IPS-11a (cell line): ENCODE measurements around the gene HRK.

ENCODE experiments used
- H3K4me3 ChIP-seq: one replicate; pipeline ENCODE4 v1.5.1; 2013; ENCODE audit warnings: low read depth, low read length, control low read depth

The HRK gene

DNA sequence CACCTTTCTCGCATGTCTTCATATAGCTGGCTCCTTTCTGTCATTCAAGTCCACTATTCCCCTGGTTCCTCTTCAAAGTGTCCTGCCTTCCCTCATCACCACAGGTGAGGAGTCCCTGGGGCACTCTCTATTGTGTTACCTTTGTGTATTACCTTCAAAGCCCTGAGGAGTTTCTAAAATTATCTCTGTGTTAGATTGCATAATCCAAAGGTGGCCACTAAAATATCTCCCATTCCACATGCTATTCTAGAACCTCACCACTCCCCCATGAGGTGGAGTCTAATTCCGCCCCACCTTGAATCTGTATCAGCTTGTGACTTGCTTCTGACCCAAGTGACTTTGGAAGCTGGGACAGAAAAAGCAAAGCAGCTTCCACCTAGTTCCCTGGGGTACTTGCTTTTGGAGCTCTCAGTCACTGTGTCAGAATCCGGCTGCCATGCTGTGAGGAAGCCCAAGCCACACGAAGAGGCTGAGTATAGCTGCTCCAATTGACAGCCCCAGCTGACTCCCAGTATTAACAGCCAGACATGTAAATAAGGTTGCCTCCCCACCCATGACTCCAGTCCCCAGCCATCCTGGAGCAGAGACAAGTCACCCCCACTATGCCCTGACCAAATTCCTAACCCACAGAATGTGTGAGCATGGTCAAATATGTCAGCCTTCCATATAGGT lies 6.8 kb downstream of the HRK start:
- H3K4me3 ChIP-seq, result no peak overlapping the region

DNA sequence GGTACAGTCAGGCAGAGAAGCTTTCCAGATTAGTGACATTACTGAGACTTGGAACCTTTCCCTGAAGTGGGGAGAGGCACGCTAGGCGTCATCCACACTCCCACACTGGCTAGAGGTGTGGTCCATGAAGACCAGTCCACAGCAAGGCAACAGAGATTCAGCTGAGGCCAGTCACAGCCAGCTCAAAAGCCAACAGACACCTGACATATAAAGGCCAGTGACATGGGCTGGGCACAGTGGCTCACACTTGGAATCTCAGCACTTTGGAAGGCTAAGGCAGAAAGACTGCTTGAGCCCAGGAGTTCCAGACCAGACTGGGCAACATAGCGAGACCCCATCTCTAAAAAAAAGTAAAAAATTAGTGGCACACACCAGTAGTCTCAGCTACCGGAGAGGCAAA lies 10.9 kb downstream of the HRK start:
- H3K4me3 ChIP-seq, result no peak overlapping the region

DNA sequence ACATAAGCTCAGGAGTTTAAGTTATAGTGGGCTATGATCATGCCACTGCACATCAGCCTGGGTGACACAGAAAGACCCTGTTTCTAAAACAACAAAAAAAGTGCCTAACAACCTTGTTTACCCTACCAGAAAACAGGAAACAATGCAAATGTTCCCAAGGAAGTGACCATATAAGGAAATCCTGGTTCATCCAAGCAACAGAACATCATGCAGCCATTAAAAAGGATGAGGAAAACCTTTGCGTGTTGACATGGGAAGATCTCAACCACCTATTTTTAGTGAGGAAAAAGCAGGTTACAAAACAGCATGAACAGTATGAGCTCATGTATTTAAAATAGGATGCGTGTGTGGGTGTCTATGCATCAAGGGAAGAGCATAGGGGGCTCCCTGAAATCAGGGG lies 13.7 kb downstream of the HRK start:
- no peak overlapping the region for H3K4me3 ChIP-seq

DNA sequence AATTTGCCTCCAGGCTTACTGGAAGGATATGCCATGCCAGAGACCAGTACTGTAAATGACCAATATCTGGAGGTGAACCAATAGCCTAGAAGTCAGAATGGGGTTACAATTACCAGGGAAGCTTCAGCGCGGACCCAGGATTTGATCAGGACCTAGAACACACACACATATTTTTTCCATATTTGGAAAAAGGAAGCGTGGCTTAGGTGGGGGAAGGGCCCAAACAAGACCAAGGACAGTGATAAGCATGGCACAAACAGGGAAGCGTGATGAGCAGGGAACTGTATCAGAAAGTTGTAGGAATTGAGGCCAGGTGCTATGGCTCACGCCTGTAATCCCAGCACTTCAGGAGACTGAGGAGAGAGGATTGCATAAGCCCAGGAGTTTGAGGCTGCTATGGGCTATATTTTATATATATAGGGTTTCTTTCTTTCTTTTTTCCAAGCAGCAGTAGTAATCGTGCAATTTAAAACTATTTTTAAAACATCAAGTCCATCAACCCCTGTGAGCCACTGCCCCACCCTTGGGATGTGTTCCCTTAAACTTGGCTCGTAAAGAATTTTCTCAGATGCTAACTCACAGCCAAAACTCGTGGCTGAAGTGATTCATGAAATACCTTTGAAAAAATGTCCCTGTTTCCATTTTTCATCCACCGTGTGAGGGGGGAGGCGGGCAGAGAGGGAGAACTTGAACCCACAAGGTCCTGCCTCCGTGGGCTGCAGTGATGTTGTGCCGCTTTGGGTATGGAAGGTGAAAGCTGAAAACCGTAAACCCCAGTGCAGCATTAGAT lies 16.7 kb downstream of the HRK start:
- H3K4me3 ChIP-seq, result no peak overlapping the region

DNA sequence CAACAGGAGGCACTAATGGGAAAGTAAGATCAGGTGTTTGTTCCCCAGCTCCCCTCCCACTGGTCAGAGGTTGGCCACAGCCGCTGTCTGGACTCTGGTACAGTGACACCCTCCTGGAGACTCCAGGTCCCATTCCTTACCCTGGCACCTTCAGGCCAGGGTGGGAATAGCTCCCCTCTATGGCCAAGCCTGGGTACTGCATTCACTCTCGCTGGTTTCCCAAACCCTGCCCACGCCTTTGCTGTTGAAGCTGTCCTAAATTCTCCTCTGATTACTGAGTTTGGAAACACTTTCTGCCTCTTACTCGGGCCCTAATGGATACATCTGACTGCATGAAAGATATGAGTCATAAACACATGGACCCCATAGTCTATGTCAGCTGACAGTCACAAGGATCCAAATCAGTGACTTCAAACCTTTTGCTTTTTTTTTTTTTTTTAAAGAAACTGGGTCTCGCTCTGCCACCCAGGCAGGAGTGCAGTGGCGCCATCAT lies 17.9 kb downstream of the HRK start:
- H3K4me3 ChIP-seq, result no peak overlapping the region

DNA sequence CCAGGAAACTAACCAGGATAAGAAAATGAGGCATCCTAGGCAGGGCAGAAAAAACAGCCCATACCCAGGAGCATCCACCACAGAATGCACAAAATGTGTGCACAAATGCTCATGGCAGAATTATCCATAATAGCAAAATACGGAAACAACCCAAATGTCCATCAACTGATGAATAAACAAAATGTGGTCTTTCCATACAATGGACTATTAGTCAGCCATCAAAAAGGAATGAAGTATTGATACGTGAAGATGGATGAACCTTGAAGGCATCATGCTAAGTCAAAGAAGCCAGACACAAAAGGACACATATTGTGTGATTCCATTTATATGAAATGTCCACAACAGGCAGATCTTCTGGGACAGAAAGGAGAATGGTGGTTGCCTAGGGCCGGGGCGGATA lies 19.1 kb downstream of the HRK start:
- H3K4me3 ChIP-seq, result no peak overlapping the region

DNA sequence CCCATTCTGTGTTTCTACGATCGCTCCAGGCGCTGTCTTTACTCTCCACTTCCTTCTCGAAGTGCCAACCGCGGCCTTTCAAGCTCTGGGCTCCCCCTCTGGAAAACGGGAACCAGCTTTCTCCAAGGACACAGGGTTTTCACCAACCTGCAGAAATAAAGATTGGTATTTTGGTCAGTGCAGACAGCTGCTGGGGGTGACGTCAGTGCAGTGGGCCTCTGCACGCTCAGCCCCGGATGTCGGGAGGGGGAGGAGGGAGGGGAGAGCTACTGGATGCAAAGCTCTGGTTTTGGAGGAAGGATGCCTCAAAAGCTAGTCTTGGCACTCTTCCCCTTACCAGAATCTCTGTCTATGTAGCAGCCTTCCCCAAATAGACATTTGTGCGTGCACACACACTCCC lies 19.9 kb downstream of the HRK start:
- H3K4me3 ChIP-seq, result no peak overlapping the region

DNA sequence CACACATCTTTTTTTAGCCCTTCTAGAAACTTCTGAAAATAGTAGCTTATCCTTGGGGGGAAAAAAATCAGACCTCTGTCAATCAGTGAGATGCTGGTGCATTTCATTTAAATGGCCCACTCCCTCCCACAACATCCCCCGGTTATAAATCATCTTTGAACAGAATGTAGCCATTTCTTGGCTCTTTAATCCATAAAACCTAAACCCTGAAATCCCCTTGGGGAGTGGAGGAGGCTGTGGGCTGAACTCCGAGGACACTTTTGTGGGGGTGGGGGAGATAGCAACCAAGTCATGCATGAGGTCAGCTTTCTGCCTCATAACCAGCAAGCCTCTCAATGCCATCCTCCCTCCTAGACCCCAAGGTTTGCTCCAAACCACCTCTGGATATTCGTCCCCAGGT lies 21.0 kb downstream of the HRK start:
- H3K4me3 ChIP-seq, result no peak overlapping the region

DNA sequence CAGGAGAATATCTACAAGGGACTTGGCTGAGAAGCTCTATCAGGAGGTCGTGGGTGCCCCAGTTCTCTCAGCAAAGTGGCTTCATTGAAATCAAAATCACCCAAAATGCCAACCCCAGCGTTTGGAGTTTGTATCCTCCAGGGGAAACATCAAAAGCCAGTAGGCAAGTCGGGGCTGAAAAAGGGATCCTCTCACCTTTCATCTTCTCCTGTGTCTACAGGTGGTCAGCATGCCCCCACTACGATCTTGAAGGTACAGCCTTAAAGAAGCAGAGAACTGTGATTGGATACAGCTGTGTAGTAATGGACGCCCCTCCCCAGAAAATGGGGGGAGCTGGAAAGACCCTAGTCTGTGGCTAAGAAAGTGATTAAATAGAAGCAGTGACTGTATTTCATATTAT lies 22.2 kb downstream of the HRK start:
- H3K4me3 ChIP-seq, result no peak overlapping the region

DNA sequence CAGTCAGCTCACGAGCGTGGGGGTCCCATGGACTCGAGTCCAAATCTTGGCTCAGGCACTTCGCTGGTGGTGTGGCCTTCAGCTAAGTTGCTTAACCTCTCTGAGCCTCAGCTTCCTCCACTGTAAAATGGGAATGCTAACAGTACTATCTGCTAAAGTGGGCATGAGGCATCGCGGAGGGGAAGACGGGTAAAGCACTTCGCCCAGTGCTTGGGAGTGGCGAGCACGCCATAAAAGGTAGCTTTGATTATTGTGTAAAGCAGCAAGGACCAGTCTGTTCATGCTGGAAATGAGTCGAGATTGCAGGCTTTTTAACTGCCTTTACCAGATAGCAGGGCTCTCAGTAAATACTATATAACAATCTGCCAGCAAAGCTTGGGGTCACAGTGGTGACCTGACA lies 24.5 kb downstream of the HRK start:
- H3K4me3 ChIP-seq, result no peak overlapping the region

DNA sequence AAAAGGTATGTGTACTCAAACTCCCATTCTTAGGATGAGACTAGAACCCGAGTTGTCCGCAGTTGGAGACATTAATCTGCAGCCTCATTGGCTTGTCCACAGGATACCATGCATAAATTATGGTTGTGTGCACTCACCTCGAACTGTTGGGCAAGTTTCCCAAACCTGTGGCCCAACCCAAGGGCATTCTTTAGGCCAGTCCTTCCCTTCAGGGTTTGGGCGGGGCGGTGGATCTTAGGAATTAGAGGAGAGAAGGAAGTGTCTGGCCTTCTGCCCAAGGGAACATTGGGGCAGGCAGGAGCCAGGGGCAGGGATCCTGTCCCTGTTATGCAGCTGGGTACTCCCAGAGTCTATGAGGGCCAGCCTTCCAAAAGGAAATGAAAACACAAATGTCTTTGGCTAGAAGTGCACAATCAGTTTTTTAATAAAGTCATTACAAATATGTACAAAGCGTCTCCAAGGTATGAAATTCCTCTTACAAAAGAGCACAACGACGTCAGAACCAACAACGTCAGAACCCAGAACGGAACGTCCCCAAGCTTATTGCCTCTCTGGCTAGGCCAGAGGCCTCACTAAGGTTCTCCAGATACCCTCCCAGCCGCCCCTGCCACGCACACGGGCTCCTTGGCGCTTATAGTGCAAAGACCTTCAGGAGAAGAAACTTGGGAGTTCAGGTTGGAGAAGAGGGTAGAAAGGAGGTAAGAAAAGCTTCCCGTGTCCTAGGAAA lies 25.3 kb downstream of the HRK start:
- H3K4me3 ChIP-seq, result no peak overlapping the region

DNA sequence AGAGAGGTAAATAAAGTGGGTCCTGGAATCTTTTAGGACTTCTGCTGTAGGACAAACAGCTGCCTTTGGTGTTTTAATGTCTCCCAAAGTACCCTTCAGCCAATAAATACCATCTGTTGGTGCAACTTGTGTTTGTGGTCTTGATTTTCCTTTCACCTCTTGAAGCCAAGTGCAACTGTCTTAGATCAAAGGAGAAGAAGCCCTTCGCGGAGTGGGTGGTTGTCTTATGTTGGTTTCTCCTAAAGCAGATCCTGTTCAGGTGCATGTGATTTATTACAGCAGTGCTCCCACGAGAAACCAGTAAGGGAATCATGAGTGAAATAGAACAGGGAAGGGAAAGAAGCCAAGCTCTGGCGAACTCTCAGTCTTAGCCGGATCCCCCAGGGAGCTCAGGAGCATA lies 27.7 kb downstream of the HRK start:
- no peak overlapping the region for H3K4me3 ChIP-seq

DNA sequence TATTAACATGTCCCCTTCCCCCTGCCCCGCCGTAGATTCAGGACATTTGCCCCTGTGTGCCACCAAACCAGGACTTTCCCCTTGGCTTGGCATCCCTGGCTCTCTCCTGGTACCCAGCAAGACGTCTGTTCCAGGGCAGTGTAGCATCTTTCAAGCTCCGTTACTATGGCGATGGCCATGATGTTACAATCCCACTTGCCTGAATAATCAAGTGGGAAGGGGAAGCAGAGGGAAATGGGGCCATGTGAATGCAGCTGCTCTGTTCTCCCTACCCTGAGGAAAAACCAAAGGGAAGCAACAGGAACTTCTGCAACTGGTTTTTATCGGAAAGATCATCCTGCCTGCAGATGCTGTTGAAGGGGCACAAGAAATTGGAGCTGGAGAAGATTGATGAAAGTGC lies 28.9 kb downstream of the HRK start:
- H3K4me3 ChIP-seq, result no peak overlapping the region

DNA sequence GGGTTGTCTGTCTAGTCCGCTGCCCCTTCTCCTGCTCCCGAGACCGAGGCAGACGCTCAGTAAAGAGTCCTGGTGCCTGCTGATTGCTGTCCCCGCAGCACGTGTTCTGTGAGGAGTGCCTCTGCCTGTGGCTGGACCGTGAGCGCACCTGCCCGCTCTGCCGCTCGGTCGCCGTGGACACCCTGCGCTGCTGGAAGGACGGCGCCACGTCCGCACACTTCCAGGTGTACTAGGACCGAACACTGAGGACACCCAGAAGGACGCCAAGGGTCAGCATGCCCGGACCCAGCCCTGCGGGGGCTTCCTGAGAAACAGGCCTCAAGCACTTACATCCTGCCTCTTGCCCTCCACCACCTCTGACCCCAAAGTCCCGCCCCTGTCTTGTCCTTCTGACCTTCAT lies 32.0 kb downstream of the HRK start:
- H3K4me3 ChIP-seq, result no peak overlapping the region

DNA sequence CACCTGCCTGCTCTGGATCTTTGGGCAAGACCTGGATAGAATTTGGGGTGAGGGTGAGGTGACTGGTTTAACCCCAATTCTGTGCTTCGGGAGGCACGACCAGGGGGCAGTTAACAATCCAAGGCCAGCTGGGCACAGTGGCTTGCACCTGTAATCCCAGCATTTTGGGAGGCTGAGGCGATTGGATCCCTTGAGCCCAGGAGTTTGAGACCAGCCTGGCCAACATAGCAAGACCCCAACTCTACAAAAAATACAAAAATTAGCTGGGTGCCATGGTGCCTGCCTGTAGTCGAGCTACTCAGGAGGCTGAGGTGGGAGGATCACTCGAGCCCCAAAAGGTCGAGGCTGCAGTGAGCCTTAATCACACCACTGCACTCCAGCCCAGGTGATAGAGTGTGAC lies 38.2 kb downstream of the HRK start:
- H3K4me3 ChIP-seq, result no peak overlapping the region

DNA sequence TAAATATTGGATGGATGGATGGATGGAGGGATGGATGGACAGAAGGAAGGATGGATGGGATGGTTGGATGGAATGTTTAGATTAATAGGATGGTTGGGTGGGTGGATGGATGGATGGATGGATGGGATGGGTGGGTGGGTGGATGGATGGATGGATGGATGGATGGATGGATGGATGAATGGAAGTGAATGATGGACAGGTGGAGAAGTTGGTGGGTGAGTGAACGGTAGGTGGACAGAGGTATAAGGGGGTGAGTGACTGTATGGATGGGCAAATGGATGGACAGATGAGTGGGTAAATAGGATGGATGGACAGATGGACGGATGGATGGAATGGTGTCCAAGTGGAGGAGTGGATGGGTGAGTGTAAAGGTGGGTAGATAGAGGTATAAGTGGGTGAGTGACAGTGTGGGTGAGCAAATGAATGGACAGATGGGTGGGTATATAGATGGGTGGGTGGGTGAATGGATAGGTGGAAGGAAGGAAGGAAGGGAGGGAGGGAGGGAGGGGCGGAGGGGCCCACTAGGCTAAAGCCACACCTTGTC lies 41.9 kb downstream of the HRK start:
- H3K4me3 ChIP-seq, result no peak overlapping the region

DNA sequence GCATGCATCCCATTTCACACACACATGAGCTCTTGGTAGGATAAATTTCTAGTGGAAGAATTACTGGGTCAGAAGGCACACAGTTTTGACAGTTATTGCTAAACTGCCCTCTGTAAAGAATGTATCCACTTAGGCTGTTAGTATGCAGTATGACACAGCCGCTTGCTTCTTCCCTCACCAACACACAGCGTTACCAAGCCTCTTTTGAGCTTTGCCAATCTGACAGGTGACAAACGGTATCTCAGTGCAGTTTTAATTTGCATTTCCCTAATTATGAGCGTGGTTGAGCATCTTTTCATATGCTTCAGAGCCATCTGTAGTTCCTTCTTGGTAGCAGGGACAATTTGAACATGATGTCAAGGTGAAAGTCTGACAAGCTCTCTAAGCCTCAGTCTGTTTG lies 42.9 kb downstream of the HRK start:
- H3K4me3 ChIP-seq, result no peak overlapping the region

DNA sequence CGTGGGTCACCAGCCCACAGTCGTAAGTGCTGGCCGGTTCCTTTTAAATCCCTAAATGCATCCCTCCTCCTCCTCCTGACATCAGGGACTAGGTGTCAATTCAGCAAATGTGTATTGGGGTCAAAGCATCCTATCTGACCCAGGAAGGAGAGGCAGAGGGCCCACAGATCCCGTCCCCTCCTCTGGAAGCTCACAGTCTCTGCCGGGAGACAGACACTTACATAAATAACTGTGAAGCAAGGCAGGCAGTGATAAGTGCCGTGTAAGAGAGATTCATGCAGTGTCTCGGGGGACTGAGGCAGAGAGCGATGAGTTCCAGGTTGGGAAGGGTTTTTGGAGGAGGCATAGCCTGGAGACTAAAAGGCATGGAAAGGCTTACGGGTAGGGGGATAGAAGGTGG lies 44.1 kb downstream of the HRK start:
- no peak overlapping the region for H3K4me3 ChIP-seq

DNA sequence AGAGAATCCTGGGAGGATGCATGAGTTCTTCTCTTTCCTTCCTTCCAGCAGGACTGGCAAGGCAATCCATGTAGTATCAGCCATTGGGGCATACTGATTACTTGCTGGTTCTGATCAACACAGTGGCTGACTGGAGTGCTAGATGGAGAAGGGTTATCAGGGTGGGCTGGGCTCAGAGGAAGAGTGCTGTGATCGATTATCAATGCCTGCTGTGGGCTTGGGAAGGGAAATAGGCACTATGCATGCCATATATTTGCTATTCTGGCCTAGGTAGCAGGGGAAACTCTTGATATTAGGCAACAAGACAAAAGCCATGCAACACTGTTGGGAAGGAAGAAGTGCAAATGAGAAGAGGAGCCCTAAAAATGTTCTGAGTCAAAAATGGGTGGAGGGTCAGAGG lies 45.8 kb downstream of the HRK start:
- H3K4me3 ChIP-seq, result no peak overlapping the region

DNA sequence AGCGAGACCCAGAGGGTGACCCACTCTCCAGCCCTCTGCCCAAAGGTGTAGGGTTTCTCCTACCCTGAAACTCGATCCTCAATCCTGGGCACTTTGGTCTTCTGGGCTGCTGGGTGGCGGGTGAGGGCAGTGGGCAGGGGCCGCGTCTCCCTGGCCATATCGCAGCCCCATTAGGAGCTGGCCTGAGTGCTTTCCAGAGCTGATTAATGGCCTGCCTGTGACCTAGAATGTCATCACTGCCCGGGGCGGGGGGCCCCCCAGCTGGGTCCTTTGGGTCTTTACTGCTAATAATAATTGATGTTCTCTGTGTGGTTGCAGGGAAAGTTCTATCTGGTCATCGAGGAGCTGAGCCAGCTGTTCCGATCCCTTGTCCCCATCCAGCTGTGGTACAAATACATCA lies 47.8 kb downstream of the HRK start:
- no peak overlapping the region for H3K4me3 ChIP-seq

DNA sequence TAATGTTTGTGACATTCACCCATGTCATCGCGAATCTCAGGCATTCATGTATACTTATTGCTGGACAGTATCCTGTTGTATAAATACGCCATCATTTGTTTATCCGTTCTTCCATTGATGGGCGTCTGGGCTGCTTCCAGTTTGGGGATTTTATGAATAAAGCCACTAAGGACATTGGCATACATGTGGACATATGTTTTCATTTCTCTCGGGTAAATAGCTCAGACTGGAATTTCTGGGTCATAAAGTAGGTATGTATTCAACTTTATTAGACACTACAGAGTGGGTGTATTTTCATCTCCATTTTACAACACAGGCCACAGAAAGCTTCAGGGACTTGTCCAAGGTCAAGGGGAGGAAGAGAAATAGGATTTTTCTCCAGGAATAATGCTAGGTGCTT lies 48.9 kb downstream of the HRK start:
- H3K4me3 ChIP-seq, result no peak overlapping the region

DNA sequence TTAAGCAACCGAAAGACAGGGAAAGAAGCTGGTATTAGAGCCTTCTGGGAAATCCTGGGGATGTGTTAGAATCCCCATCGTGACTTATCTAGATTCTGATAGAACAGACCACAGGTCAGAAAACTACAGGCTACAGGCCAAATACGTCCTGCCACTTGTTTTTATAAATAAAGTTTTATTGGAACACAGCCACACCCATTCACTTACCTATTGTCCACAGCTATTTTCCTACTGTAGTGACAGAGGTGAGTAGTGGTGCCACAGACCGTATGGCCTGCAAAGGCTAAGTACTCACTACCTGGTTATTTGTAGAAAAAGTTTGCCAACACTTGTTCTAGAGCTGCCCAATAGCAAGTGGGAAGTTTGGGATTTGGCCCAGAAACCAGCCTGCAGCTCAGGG lies 53.8 kb downstream of the HRK start:
- no peak overlapping the region for H3K4me3 ChIP-seq
